Psoas muscle (tissue), 8 donors: ENCODE data around the gene DTWD1. TPM values are rescaled to one million over a fixed set of nuclear protein-coding genes. Genes with fewer than 3 reads are reported as not detected.
"Not testable (repeated sequence)": the region's sequence is repeated elsewhere in the genome, so short reads cannot be mapped to it uniquely, and the experiment has no call there.

ENCODE experiments used
- ATAC-seq, 4 donors: fragments of 200-7000 bp; cut with Tn5 transposase; one replicate each; pipeline ENCODE4 v1.9.1; 2020; ENCODE audit warnings: moderate library complexity in 3 of 4, mild to moderate bottlenecking in 2 of 4
- DNase-seq, 2 donors: peaks; one replicate each; pipeline ENCODE4 v3.0.0-alpha.2; 2020
- H3K27ac ChIP-seq: fragments of 200-600 bp; one replicate; pipeline ENCODE4 v1.8.0; 2022
- H3K27me3 ChIP-seq, 3 donors: fragments of 200-600 bp in 1 of 3; one replicate each; pipeline versions ENCODE4 v1.6.1 to v1.8.0; 2013 to 2022; ENCODE audit warnings: low read length in 2 of 3, mild to moderate bottlenecking in 2 of 3, moderate library complexity in 1 of 3; ENCODE audit not compliant: insufficient read depth in 3 of 3
- H3K36me3 ChIP-seq, 2 donors: fragments of 200-600 bp in 1 of 2; one replicate each; pipeline versions ENCODE4 v1.6.1 to v1.8.0; 2013 to 2022; ENCODE audit warnings: low read depth in 1 of 2, mild to moderate bottlenecking in 1 of 2, moderate library complexity in 1 of 2; ENCODE audit not compliant: insufficient read depth in 1 of 2
- H3K4me1 ChIP-seq: fragments of 200-600 bp; one replicate; pipeline ENCODE4 v1.8.0; 2022
- H3K4me3 ChIP-seq: fragments of 200-600 bp; one replicate; pipeline ENCODE4 v1.8.0; 2022; ENCODE audit warnings: mild to moderate bottlenecking
- H3K9me3 ChIP-seq: fragments of 200-600 bp; one replicate; pipeline ENCODE4 v1.8.0; 2022
- WGBS, 3 donors: extraction: QIAGEN DNeasy Blood & Tissue Kit; methylation state at CpG; one replicate each; pipeline versions ENCODE4 v1.1.6 to v1.1.7; 2013; 5-methylcytosine and 5-hydroxymethylcytosine counted together
- intact Hi-C, 2 donors: fragments of 100-400 bp; cut with DNase I; formaldehyde crosslinking; loops; one replicate each; pipeline versions ENCODE4 v1.11.0 to v1.14.2; 2022
- long read RNA-seq, 2 donors: library from polyadenylated mRNA; unstranded; transcript quantifications; one replicate each; pipeline ENCODE4 v2.0.0, GENCODE V29; 2021
- polyA plus RNA-seq, 3 donors: library from polyadenylated mRNA; stranded (reverse); fragments of 200-250 nt; gene quantifications; one replicate each; pipeline ENCODE4 v1.2.3, GENCODE V29; 2013
- total RNA-seq, 4 donors: library from RNA; stranded (reverse); fragmentation: NEBNext Ultra II Directional in 2 of 4; extraction: Animal tissue kit (Norgen Biotek cat#: 25700) in 2 of 4; gene quantifications; one replicate each; pipeline versions ENCODE4 v1.2.1 to v1.2.4, GENCODE V29; 2021 to 2023
- TF ChIP-seq, protein P1 (sequence below): fragments of 200-600 bp; IDR thresholded peaks from one replicate; pipeline ENCODE4 v1.8.0; 2022; ENCODE audit warnings: antibody characterized with exemption
- donor health status: healthy with polysubstance abuse.
- donor health status: DM: no; HTN: no; CAD: no; lungs with moderate emphysema.
- donor health status: Bipolar disorder and iron deficiency.
- donor health status: healthy.
- donor health status: DM: yes; HTN: yes; CAD: no.
- donor health status: DM: no; HTN: no; CAD: no.
- donor health status: DM: no; HTN: no; CAD: no.
- donor health status: DM: yes; HTN: yes; CAD: no.

DTWD1 gene, protein sequence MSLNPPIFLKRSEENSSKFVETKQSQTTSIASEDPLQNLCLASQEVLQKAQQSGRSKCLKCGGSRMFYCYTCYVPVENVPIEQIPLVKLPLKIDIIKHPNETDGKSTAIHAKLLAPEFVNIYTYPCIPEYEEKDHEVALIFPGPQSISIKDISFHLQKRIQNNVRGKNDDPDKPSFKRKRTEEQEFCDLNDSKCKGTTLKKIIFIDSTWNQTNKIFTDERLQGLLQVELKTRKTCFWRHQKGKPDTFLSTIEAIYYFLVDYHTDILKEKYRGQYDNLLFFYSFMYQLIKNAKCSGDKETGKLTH
- total RNA-seq, result 10 to 100 TPM; 11.9 to 17.9 (median 13.5) TPM
- 10 to 100 TPM; 12.1 to 25.5 (median 13.4) TPM for polyA plus RNA-seq
- long read RNA-seq, donor 1, partial matches to known transcripts, result 0 of 6 reads
- long read RNA-seq, donor 1, other reads (novel, unspliced or antisense), result 5 of 6 reads
- long read RNA-seq, donor 2, transcript DTWD1-202 (5 exons, 1,584 nt), result major isoform, 13 of 23 reads
- long read RNA-seq, donor 2, partial matches to known transcripts, result 2 of 23 reads
- long read RNA-seq, donor 2, other reads (novel, unspliced or antisense), result 6 of 23 reads

DNA sequence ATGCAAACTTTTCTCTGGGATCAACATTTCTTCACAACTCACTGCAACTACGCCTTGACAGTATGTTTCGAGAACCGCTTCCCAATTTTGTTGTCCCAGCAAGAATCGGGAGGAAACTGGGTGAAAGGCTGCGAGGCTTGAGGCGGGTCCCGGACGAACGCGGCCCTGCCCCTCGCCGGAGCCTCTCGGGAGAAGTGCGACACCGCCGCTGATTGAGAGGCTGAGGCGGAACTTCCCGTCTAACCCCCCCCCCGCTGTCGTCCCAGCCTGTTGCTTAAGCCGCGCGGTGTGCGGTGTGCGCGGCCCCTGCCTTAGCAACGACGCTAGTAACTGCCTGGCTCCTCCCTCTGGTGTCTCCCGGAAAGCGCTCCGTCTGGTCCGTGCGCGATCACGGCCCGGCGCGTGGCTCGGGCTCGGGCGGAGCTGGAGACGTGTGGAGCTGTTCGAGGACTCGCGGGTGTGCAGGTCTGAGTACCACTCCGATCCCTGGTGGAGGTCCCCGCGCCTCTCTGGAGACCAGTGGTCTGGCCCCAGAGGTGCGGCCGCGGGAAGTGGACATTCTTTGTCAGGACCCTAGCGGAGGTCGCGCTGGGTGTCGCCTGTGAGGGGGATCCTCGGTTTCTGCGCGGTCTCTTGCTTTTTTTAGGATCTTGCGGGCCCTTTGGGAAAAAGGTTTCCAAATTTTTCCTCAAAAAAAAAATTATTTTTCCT, at the start of gene DTWD1, which contains the start of gene FAM227B:
Gene DTWD1, plus strand, starts transcription at position 391 of the 711 bp plus-strand sequence. CDS start 4,120 bp downstream, outside the sequence.
Gene FAM227B, minus strand, starts transcription at position 161 of the 711 bp plus-strand sequence. CDS start 5,647 bp downstream, outside the sequence.
- Histone ChIP-seq H3K27ac (peak within 1 kb of the TSS; percentile 94), H3K9me3 (no peaks in the 10 kb centered on the region), H3K36me3 (peaks cover 2 to 8% of the 10 kb centered on the region in 2 donors), H3K4me3 (peak within 1 kb of the TSS; percentile 83), H3K27me3 (no peaks in the 10 kb centered on the region), H3K4me1 (peaks cover 28% of the 10 kb centered on the region)
- DNase-seq (peak; percentile 97 to 98), ATAC-seq (peak; percentile 98 to 100 (median 100))
- TF ChIP-seq, protein P1, sequence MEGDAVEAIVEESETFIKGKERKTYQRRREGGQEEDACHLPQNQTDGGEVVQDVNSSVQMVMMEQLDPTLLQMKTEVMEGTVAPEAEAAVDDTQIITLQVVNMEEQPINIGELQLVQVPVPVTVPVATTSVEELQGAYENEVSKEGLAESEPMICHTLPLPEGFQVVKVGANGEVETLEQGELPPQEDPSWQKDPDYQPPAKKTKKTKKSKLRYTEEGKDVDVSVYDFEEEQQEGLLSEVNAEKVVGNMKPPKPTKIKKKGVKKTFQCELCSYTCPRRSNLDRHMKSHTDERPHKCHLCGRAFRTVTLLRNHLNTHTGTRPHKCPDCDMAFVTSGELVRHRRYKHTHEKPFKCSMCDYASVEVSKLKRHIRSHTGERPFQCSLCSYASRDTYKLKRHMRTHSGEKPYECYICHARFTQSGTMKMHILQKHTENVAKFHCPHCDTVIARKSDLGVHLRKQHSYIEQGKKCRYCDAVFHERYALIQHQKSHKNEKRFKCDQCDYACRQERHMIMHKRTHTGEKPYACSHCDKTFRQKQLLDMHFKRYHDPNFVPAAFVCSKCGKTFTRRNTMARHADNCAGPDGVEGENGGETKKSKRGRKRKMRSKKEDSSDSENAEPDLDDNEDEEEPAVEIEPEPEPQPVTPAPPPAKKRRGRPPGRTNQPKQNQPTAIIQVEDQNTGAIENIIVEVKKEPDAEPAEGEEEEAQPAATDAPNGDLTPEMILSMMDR, result no peak
- intact Hi-C loops, result loop anchor here (5.0 to 10.0 kb wide), 3 partner anchors 464 to 574 kb away; partner anchors contain the start of genes COPS2 (in 2 of the 2) and SECISBP2L (in 1 of the 2)
- WGBS, 3 donors, result 0% methylated on average over 59 of the region's 59 CpGs

GRCh38 chr15:49573421-49573820, 47.4 kb upstream of the DTWD1 start:
- WGBS, 3 donors, result 81 to 100% (median 89%) methylated on average over 1 of the region's 1 CpG
- no peak for ATAC-seq
- intact Hi-C loops, result no loop called here

DNA sequence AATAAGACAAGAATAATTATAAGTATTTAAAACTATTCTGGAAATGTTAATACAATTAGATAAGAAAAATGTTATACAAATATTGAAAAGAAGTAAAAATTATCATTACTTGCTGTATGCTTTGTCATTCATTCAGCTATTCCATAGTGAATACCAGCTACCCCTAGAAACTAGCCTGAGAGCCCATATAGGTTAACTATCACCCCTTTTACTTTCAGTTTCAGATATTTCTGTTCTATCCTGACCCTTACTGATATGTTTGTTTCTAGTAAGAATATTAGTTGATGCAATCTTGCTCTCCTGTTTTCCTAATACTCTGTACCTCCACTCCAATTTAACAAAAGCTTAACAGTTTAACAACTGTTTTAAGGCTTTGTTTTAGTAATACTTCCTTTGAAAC, 31.8 kb upstream of the DTWD1 start:
- DNase-seq (no peak), ATAC-seq (no peak)
- Histone ChIP-seq H3K27ac (no peak overlapping the region), H3K9me3 (no peaks in the 10 kb centered on the region), H3K36me3 (no peaks in the 10 kb centered on the region), H3K4me1 (no peaks in the 10 kb centered on the region), H3K27me3 (no peaks in the 10 kb centered on the region), H3K4me3 (no peak overlapping the region)
- TF ChIP-seq, protein P1, result no peak
- intact Hi-C loops, result no loop called here

More at GRCh38 chr15:49573421-49573820, 47.4 kb upstream of the DTWD1 start:
- no peak for DNase-seq
- no peaks in the 10 kb centered on the region for H3K27me3 ChIP-seq
- TF ChIP-seq, protein P1, result no peak
- no peaks in the 10 kb centered on the region for H3K4me1 ChIP-seq
- no peak overlapping the region for H3K4me3 ChIP-seq
- no peak overlapping the region for H3K27ac ChIP-seq
- H3K36me3 ChIP-seq, result peaks cover 0 to 5% of the 10 kb centered on the region in 2 donors
- H3K9me3 ChIP-seq, result no peaks in the 10 kb centered on the region

GRCh38 chr15:49592829-49593316, 28.0 kb upstream of the DTWD1 start:
- H3K4me3 ChIP-seq, H3K27me3 ChIP-seq, H3K9me3 ChIP-seq, DNase-seq, ATAC-seq, H3K27ac ChIP-seq, intact Hi-C loops, H3K36me3 ChIP-seq, H3K4me1 ChIP-seq: not testable (repeated sequence)
- 84 to 96% (median 93%) methylated on average over 12 of the region's 12 CpGs for WGBS, 3 donors
